H1 (cell line): ENCODE measurements around the gene GCGR. TPM values are rescaled to one million over a fixed set of nuclear protein-coding genes. Genes with fewer than 3 reads are reported as not detected.

Source experiments
- CTCF ChIA-PET: fragments of 300-600 bp; sonication (Branson Sonifier 250); formaldehyde crosslinking; loops from one replicate; lab custom pipeline; 2021; ENCODE audit not compliant: partially characterized antibody; lab: Charles Lee
- POLR2A ChIA-PET: fragments of 300-600 bp; sonication (Branson Sonifier 250); formaldehyde crosslinking; loops from one replicate; lab custom pipeline; 2021; ENCODE audit warnings: inconsistent platforms; ENCODE audit not compliant: partially characterized antibody; lab: Charles Lee
- DNase-seq, 2 experiments: peaks; one replicate each; pipeline versions ENCODE4 v3.0.0 to v3.0.0-alpha.2; 2010 to 2022; ENCODE audit warnings: low spot score in 2 of 2, low read depth in 1 of 2, mixed read lengths in 1 of 2
- FAIRE-seq: peaks from 2 replicates; lab custom pipeline; 2011; peaks lifted over from hg19 to GRCh38; lab: Jason Lieb, UNC
- H2AFZ ChIP-seq: 2 replicates; pipeline ENCODE4 v1.8.1; 2012; ENCODE audit warnings: low read length, inconsistent platforms
- H2AK5ac ChIP-seq: 2 replicates; pipeline ENCODE4 v1.6.1; 2013; ENCODE audit warnings: low read depth, low read length
- H2BK120ac ChIP-seq: replicated peaks from 2 replicates; pipeline ENCODE3; 2013; ENCODE audit warnings: low read depth, low read length, inconsistent platforms
- H2BK12ac ChIP-seq: 2 replicates; pipeline ENCODE4 v1.6.1; 2013; ENCODE audit warnings: low read depth, low read length
- H2BK15ac ChIP-seq: 2 replicates; pipeline ENCODE4 v1.6.1; 2013; ENCODE audit warnings: low read length
- H2BK20ac ChIP-seq: 2 replicates; pipeline ENCODE4 v1.6.1; 2013; ENCODE audit warnings: low read length
- H2BK5ac ChIP-seq: 2 replicates; pipeline ENCODE4 v1.6.1; 2013; ENCODE audit warnings: low read depth, low read length
- H3K14ac ChIP-seq: 2 replicates; pipeline ENCODE4 v1.6.1; 2013; ENCODE audit warnings: inconsistent platforms; ENCODE audit not compliant: insufficient read length
- H3K18ac ChIP-seq: 2 replicates; pipeline ENCODE4 v1.6.1; 2013; ENCODE audit warnings: low read length; ENCODE audit errors: extremely low read depth
- H3K23ac ChIP-seq: 2 replicates; pipeline ENCODE4 v1.6.1; 2013; ENCODE audit warnings: inconsistent platforms; ENCODE audit not compliant: insufficient read length
- H3K23me2 ChIP-seq: 2 replicates; pipeline ENCODE4 v1.6.1; 2013; ENCODE audit warnings: low read depth, low read length
- H3K27ac ChIP-seq: 2 replicates; pipeline ENCODE4 v1.6.1; 2011; ENCODE audit warnings: low read depth, low read length, inconsistent platforms
- H3K27me3 ChIP-seq, 4 experiments: replicated peaks in 1 of 4; 1 replicate in 1 of 4; 2 replicates in 3 of 4; pipeline versions ENCODE4 v1.6.1 to v1.8.1; 2011 to 2013; ENCODE audit warnings: low read length in 3 of 4, mild to moderate bottlenecking in 3 of 4, inconsistent platforms in 2 of 4, mixed read lengths in 2 of 4, moderate library complexity in 1 of 4; ENCODE audit not compliant: control insufficient read depth in 3 of 4, insufficient read depth in 3 of 4; ENCODE audit errors: extremely low read depth in 1 of 4
- H3K36me3 ChIP-seq, 4 experiments: 2 replicates each; pipeline versions ENCODE4 v1.6.1 to v1.8.1; 2011 to 2013; ENCODE audit warnings: mild to moderate bottlenecking in 4 of 4, low read length in 3 of 4, moderate library complexity in 2 of 4, control low read depth in 1 of 4, inconsistent platforms in 1 of 4; ENCODE audit not compliant: insufficient read depth in 4 of 4, control insufficient read depth in 2 of 4
- H3K4ac ChIP-seq: replicated peaks from 2 replicates; pipeline ENCODE3; 2013; ENCODE audit warnings: low read length, low read depth, mixed read lengths, inconsistent platforms; ENCODE audit not compliant: insufficient read length
- H3K4me1 ChIP-seq, 4 experiments: replicated peaks in 1 of 4; 1 replicate in 1 of 4; 2 replicates in 3 of 4; pipeline versions ENCODE4 v1.6.1 to v1.8.1; 2011 to 2013; ENCODE audit warnings: low read length in 3 of 4, inconsistent platforms in 2 of 4, mixed read lengths in 1 of 4; ENCODE audit not compliant: insufficient read depth in 4 of 4, control insufficient read depth in 3 of 4
- H3K4me2 ChIP-seq, 2 experiments: 2 replicates each; pipeline versions ENCODE4 v1.6.1 to v1.8.1; 2011 to 2013; ENCODE audit warnings: low read depth in 2 of 2, low read length in 2 of 2, control low read depth in 1 of 2, inconsistent platforms in 1 of 2, mild to moderate bottlenecking in 1 of 2; ENCODE audit not compliant: insufficient read depth in 1 of 2
- H3K4me3 ChIP-seq, 4 experiments: fragments of 200-600, 300-600 bp in 1 of 4; sonication (generic), shearing (Covaris generic), sonication (Bioruptor Twin) in 1 of 4; 2 replicates each; pipeline versions ENCODE4 v1.5.1 to v1.8.1; 2011 to 2016; ENCODE audit warnings: low read length in 4 of 4, low read depth in 3 of 4, control low read depth in 2 of 4, inconsistent platforms in 2 of 4, mild to moderate bottlenecking in 2 of 4, mixed read lengths in 1 of 4, moderate library complexity in 1 of 4; ENCODE audit not compliant: insufficient read depth in 2 of 4; ENCODE audit errors: extremely low read depth in 1 of 4
- H3K56ac ChIP-seq: replicated peaks from 2 replicates; pipeline ENCODE3; 2013; ENCODE audit warnings: low read depth, mild to moderate bottlenecking, mixed read lengths, low read length, inconsistent platforms; ENCODE audit not compliant: insufficient read length
- H3K79me1 ChIP-seq: 2 replicates; pipeline ENCODE4 v1.6.1; 2013; ENCODE audit warnings: low read depth, low read length, control low read depth
- H3K79me2 ChIP-seq, 2 experiments: 2 replicates each; pipeline versions ENCODE4 v1.6.1 to v1.8.1; 2012 to 2013; ENCODE audit warnings: low read length in 2 of 2, mild to moderate bottlenecking in 2 of 2, inconsistent platforms in 1 of 2; ENCODE audit not compliant: insufficient read depth in 2 of 2, control insufficient read depth in 1 of 2
- H3K9ac ChIP-seq, 4 experiments: replicated peaks in 1 of 4; 1 replicate in 1 of 4; 2 replicates in 3 of 4; pipeline versions ENCODE4 v1.6.1 to v1.8.1; 2011 to 2013; ENCODE audit warnings: low read depth in 3 of 4, low read length in 3 of 4, control low read depth in 2 of 4, mild to moderate bottlenecking in 2 of 4, moderate library complexity in 2 of 4, inconsistent platforms in 1 of 4; ENCODE audit errors: extremely low read depth in 1 of 4
- H3K9me3 ChIP-seq, 2 experiments: 2 replicates each; pipeline versions ENCODE4 v1.6.1 to v1.8.1; 2012 to 2013; ENCODE audit warnings: mild to moderate bottlenecking in 2 of 2, moderate library complexity in 2 of 2, control low read depth in 1 of 2, inconsistent platforms in 1 of 2, low read depth in 1 of 2, low read length in 1 of 2, mixed read lengths in 1 of 2; ENCODE audit not compliant: insufficient read depth in 2 of 2
- H4K20me1 ChIP-seq, 2 experiments: replicated peaks in 1 of 2; 2 replicates each; pipeline versions ENCODE3 to v1.8.1; 2011 to 2013; ENCODE audit warnings: inconsistent platforms in 2 of 2, low read length in 2 of 2, mild to moderate bottlenecking in 1 of 2; ENCODE audit not compliant: insufficient read depth in 2 of 2, control insufficient read depth in 1 of 2
- H4K5ac ChIP-seq: 2 replicates; pipeline ENCODE4 v1.6.1; 2013; ENCODE audit warnings: low read length, low read depth, mixed read lengths, inconsistent platforms; ENCODE audit not compliant: insufficient read length
- H4K8ac ChIP-seq: 2 replicates; pipeline ENCODE4 v1.8.0; 2013; ENCODE audit warnings: mild to moderate bottlenecking, moderate library complexity, low read length, inconsistent platforms; ENCODE audit not compliant: insufficient read depth; ENCODE audit errors: extremely low read depth
- H4K91ac ChIP-seq: replicated peaks from 2 replicates; pipeline ENCODE3; 2013; ENCODE audit warnings: low read length, mixed read lengths, inconsistent platforms; ENCODE audit not compliant: insufficient read length
- PHF8 ChIP-seq: fragments of 200-600 bp; sonication (generic); conservative IDR thresholded peaks from 2 replicates; pipeline ENCODE4 v1.7.1; 2012; ENCODE audit warnings: low read depth, mild to moderate bottlenecking, inconsistent platforms, low read length, moderate library complexity
- POLR2AphosphoS5 ChIP-seq: IDR thresholded peaks from 2 replicates; pipeline ENCODE4 v1.6.1; 2011; ENCODE audit warnings: low read depth, low read length
- SP2 ChIP-seq: IDR thresholded peaks from 2 replicates; pipeline ENCODE4 v1.6.1; 2012; ENCODE audit warnings: mild to moderate bottlenecking, low read length, inconsistent platforms
- TAF1 ChIP-seq: IDR thresholded peaks from 2 replicates; pipeline ENCODE4 v1.6.1; 2011; ENCODE audit warnings: mild to moderate bottlenecking, low read depth, low read length
- ZNF274 ChIP-seq: IDR thresholded peaks from 2 replicates; pipeline ENCODE4 v1.7.0; 2012; ENCODE audit warnings: low read length, borderline replicate concordance; ENCODE audit errors: extremely low read depth
- WGBS, 2 experiments: shearing (Covaris generic) in 1 of 2; methylation state at CpG; one replicate each; pipeline versions ENCODE4 v1.1.6 to v1.1.7; 2013 to 2015; ENCODE audit warnings: low lambda C conversion rate in 2 of 2, mixed read lengths in 2 of 2, inconsistent platforms in 1 of 2, low coverage in 1 of 2, missing lambda C conversion rate in 1 of 2; ENCODE audit not compliant: insufficient replicate concordance in 2 of 2, insufficient coverage in 1 of 2, insufficient read length in 1 of 2; ENCODE audit errors: extremely low coverage in 1 of 2, missing lambda C conversion rate in 1 of 2; 5-methylcytosine and 5-hydroxymethylcytosine counted together
- polyA plus RNA-seq, 7 experiments: library from polyadenylated mRNA; depleted of rRNA in 3 of 7; stranded (reverse) in 5 of 7; unstranded in 2 of 7; fragments of >200 nt in 5 of 7; fragments of 200-250 nt in 2 of 7; gene quantifications; 1 replicate in 5 of 7; 2 replicates in 1 of 7; 4 replicates in 1 of 7; pipeline versions ENCODE4 v1.2.1 to v1.2.3, GENCODE V29; 2011 to 2013; ENCODE audit warnings: missing spikeins in 2 of 7, mixed read lengths in 2 of 7
- total RNA-seq: library from RNA; stranded (reverse); fragmentation: NEBNext Ultra II Directional; extraction: Animal tissue kit (Norgen Biotek cat#: 25700); gene quantifications from 2 replicates; pipeline ENCODE4 v1.2.1, GENCODE V29; 2021

The GCGR gene
- total and polyA plus RNA-seq, 2 of the 8 experiments (the other 6 are each of a cell fraction or from before 2014, with no cell fraction given) = 0.44 to 0.56 TPM

GRCh38 chr17:81810476-81810875 is 6.5 kb downstream of the GCGR start:
- Histone ChIP-seq H2AFZ (no peak overlapping the region), H3K36me3 (no peaks in the 10 kb centered on the region), H2BK20ac (no peak overlapping the region), H3K4me3 (no peak overlapping the region), H3K18ac (no peak overlapping the region), H4K5ac (no peak overlapping the region), H3K4me1 (no peaks in the 10 kb centered on the region), H3K27ac (no peak overlapping the region), H3K27me3 (peaks cover 2 to 16% (median 10%) of the 10 kb centered on the region in 4 experiments; a peak in 6 of 7 replicates), H2BK120ac (no peak overlapping the region), H4K20me1 (peaks cover 0 to 4% of the 10 kb centered on the region in 2 experiments), H3K56ac (no peak overlapping the region), H2AK5ac (0 out of 2 replicates have a peak overlapping the region, but pooled peaks have one; percentile 24), H2BK12ac (no peak overlapping the region), H3K4ac (no peak overlapping the region), H3K23me2 (no peaks in the 10 kb centered on the region), H3K79me2 (no peaks in the 10 kb centered on the region), H3K9ac (no peak overlapping the region), H3K23ac (no peak overlapping the region), H2BK5ac (no peak overlapping the region), H4K91ac (no peak overlapping the region), H3K9me3 (no peaks in the 10 kb centered on the region), H3K4me2 (no peak overlapping the region), H2BK15ac (no peak overlapping the region), H3K79me1 (no peaks in the 10 kb centered on the region), H4K8ac (no peak overlapping the region), H3K14ac (no peak overlapping the region)
- WGBS, 2 experiments = 83% methylated on average over 8 of the region's 8 CpGs; no CpG with 5 or more reads in 1 of the 2 experiments
- DNase-seq (no peak), FAIRE-seq (no peak)
- ChIA-PET CTCF (interaction anchor here (1.0 to 1.8 kb wide), 4 partner anchors 9 to 84 kb away, joined by 3 to 5 read pairs (median 3); no protein-coding TSS in a partner anchor), POLR2A (interaction anchor here (1.1 to 1.8 kb wide), 3 partner anchors 9 to 101 kb away, joined by 3 to 6 read pairs (median 4); no protein-coding TSS in a partner anchor)
- TF ChIP-seq PHF8 (no peak), TAF1 (no peak), ZNF274 (no peak), POLR2AphosphoS5 (no peak), SP2 (no peak)
